DMS114 treated with DMSO at 0.1 percent for 48 hours (cell line): ENCODE measurements around the gene KIAA1958.
"Not testable (repeated sequence)": the region's sequence is repeated elsewhere in the genome, so short reads cannot be mapped to it uniquely, and the experiment has no call there.

Experiments
- DNase-seq: peaks from one replicate; lab custom pipeline; 2025; ENCODE audit not compliant: unreplicated experiment; lab: John Stamatoyannopoulos, UW

The KIAA1958 gene

DNA sequence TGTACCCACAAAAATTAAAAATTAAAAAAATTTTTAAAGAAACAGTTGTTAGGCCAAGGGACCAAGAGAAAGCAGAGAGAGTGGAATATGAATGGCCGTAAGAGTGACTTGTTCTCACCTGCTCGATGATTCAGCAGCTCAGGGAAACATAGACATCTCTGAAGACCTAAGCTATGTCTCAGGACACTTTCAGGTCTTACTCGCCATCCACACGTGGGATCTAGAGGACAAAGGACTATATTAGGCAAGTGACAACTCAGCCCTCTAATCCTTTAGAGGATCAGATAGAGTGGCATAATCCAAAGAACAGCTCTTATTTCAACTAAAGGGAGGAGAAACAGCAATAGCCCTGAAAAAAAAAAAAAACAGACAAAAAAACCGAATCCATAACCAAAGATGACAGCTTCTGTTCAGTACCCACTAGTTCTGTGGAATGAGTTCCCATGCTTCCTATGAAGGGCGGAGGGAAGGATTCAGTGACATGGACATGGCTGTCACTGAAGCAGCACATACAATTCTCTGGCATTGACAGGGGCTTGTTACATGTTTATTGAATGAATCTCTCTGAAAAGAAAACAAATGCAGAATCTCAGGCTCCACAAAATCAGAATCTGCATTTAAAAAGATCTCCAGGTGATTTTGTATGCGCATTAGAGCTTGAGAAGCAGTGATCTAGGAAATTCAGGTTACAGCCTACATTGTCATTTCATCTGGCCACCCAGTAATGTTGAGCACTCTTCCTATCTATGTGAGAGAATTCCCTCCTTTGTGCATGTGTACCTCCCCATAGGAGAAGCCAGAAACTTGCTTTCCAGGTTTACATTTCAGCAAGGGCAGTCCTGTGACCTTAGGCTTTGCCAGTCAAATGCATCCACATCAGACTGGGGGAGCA, 96.0 kb downstream of the KIAA1958 start:
- no peak for DNase-seq

DNA sequence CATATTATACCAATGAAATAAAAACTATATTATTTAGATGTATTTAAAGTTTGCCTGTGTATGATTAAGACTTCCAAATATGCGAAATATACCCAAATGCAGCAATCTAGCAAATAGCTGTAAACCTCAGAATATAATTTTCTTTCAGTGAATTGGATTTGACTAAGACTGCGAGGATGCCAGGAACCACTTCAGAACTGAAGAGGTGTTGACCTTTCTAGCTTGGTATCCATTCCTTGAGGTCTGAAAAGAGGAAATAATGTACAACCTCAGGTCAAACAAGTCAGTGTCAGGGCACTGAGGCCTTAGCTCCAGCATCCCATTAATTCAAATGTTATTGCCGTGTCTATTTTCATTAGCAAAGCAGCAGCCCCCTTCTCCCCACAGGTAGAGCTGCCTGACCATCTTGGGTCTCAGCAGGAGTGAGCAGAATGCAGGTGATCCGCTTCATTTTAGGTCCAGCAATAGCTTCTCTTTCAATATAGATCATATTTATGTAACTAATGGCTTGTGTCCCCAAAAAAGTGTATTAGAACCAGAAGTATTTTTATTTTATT, 100.0 kb downstream of the KIAA1958 start:
- no peak for DNase-seq

DNA sequence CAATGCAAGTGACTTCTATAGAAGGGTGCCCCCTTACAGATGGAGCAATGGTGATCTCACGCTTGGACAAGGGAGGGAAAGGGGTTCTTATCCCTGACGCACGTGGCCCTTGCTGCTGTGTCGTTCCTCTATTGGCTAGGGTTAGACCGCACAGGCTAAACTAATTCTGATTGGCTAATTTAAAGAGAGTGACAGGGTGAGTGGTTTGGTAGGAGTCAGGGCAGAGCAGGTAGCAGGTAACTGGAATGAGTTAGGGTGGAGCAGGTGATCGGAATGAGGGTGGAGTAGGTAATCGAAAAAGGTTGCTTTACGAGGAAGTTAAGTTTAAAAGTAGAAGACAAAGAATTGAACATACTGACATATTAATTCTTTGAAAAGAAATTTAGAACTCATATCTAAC, 105.2 kb downstream of the KIAA1958 start:
- DNase-seq = not testable (repeated sequence)

DNA sequence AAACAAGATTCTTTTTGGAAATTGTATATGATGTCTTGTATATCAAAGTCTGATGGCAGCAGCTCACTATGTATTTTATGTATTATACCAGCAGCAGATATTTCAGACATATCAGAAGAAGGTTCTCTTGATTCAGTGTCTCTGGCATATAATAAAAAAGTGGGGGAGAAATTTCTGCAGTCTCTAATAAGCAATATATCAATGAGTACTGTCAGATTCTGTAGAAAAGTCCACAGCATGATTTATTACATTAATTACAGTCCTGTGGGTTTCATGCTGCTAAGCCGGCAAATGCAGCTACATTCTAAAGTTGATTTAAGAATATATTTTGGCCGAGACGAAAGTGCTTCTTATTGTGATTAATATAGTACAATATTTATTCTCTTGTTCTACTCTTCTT, 113.1 kb downstream of the KIAA1958 start:
- no peak for DNase-seq

DNA sequence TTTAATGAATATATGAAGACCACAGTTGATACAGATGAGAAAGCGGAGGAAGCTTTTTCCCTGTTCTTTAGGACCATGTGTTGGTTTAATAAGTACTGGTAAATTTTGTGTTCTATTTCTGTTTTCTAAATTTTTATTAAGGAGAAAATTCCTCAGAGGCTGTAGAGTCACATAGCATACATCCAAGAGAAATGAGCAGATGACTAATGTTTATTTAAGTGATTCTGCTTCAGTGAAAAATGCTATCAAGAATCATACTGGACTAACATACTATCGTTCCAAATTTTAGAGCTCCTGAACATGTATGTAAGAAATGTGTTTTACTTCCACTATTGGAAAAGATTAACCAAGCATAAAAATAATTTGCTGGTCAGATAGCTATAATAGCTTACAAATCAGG, 115.0 kb downstream of the KIAA1958 start:
- no peak for DNase-seq

DNA sequence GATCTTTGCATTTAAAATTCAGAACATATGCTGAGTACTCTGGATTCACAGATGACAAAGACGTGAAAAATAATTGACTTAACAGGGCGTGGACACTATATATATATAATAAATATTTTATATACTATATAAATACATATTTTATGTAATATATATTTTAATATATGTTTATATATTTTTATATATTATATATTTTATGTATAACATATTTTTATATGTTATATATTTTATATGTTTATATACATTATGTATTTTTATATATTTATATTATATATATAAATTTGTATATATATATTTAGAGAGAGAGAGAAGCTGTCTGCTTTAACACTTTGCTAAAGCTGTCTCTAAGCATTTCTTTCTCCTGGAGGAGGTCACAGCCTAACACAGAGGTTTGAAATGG, 118.2 kb downstream of the KIAA1958 start:
- no peak for DNase-seq

DNA sequence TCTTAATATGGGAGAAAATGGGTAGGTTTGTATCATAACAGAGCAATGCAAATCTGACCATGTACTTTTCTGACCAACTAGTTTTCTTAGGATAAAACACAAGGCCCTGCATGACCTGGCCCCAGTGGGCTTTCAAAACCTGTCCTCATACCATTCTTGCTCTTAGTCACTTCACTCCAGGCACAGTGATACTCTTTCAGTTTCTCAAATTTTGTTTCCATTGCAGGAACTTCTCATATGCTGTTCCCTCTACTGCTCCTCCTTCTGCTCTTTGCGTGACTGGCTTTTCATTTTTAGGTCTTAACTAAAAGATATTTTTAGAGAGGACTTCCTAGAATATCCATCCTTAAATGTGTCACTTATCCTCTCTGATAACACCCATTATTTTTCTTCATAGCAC, 118.9 kb downstream of the KIAA1958 start:
- DNase-seq = no peak

DNA sequence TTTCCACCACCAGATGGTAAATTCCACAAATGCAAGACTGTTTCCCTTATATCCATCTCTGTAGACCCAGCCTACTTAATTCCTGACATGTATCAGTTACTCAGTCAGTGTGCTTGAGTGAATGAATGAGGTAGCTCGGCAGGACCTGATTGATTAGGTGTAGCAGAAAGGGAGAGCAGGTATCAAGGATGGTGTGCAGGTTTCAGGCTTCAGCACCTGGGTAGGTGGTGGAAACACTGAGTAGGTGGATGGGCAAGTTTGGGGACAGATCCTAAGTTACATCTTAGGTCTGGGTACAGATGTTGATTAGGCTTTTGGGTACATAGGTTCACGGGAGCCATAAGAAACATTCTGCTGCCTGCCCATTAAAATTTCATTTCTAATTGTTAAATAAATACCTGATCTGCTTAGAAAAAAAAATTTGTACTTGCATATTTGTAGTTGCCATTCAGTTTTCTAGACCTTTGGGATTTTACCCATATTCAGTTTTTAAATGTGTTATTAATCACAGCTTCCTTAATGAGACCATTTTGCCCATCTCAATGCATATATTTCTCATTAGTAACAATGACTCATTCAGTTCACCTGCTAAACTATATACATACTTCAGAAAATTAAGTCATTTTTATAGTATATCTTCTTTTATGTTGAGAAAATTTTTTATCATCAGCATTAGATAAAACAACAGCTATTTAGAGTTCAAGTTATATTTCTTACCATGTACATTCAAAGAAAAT, 119.5 kb downstream of the KIAA1958 start:
- DNase-seq = no peak

DNA sequence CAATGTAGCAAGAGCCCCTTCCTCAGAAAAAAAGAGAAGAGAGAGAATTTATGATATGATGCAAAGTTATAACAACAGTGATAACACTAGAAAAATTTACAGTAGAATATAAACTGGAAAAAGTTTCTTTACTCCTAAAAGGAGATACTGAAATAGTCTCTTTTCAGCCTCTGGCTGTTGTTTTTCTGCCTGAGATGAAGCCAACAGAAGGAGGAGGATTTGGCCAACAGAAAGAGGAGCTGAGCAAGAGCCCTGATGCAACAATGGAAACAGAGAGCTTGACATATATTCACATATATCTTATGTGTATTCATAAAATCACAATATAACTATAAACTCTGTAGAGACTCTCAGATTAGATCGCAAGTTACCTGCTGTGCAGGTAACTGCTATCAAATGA, 122.2 kb downstream of the KIAA1958 start:
- DNase-seq = no peak

DNA sequence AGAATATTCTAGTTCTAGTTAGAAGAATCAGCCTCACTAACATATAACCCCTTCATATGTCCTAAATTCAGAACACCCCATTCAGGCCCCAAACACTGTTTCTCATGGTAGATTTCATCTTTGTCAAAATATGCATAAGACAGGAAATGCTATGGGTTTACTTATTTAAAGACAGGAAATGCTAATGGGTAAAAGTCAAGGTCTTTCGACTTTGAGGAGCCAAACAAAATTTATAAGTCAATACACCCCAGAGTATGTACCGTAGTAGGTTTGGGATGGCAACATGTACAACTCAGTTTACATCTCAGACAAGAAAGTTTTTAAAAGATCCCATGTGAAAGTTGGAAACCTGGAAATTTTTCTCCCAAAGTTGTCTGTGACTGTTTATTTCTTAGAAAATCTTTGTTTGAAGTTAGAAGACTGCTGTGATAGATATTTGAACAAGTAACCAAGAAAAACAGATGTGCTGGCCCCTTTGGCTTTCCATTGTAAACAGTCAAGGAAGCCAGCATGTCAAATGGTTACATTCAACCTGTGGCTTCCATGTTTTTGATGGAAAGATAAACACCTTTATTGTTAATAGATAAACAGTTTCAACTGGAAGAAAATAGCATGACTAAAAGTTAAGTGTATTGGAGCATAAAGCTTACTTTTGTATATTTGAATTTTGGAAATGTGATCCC, 129.1 kb downstream of the KIAA1958 start:
- no peak for DNase-seq

DNA sequence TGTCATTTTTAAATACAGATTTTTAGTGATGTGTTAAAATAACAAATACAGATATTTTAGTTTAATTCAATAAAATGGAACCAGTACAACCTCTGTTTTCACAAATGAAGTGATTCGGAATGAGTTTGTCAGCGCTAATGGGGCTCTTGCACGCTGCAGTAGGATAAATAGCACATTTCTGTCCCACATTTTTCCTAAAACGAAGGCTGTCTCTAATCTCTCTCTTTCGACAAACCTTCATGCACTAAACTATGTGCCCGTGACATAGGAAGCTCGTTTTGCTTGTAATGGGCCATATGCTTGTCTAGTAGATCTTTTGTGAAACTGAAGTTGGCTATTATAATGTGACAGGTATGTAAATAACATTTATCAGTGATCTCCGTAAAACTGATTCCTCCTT, 130.7 kb downstream of the KIAA1958 start:
- DNase-seq = no peak

DNA sequence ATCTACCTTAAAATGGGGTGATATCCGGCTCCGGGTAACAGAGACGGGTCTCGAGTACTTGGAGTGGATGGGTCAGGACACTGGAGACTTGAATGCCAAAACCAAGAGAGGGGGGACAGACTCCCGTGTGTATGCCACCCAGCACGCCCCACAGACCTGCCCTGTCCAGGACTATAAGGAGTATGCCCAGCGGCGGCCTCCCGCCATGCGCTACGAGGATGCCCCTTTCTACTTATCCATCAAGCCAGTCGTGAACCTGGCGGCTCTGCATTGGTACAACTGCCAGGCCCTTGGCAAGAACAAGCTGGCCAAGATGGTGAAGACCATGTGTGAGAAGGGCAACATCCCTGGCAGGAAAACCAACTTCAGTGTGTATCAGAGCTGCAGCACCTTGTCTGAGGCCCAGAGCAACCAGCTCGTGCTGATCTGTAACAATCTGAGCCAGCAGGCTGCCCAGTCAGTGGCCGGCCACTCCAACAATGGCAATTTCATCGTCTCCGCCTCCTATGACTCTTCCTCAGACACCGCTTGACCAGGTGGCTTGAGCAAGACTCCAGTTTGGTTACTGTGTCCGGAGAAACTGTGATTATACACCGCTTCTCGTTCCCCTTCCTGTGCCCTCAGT, 131.9 kb downstream of the KIAA1958 start:
- no peak for DNase-seq

DNA sequence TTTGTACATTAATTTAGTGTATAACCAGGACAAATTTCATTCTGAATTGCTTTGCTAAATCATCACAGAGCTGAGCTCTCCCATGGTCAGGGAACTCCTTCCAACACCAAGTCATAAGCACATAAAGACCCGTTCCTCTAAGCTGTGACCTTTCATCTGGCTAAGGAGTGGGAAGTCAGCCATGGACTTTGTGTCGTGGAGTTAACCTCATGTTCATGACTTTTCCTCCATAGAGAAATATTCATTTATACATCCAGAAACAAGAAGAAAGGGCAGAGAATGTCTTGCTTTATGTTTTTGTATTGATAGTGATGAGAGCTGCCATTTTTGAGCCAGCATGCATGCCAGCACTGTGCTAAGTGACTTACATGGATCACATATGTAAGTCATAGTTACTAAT, 133.8 kb downstream of the KIAA1958 start:
- DNase-seq = no peak

DNA sequence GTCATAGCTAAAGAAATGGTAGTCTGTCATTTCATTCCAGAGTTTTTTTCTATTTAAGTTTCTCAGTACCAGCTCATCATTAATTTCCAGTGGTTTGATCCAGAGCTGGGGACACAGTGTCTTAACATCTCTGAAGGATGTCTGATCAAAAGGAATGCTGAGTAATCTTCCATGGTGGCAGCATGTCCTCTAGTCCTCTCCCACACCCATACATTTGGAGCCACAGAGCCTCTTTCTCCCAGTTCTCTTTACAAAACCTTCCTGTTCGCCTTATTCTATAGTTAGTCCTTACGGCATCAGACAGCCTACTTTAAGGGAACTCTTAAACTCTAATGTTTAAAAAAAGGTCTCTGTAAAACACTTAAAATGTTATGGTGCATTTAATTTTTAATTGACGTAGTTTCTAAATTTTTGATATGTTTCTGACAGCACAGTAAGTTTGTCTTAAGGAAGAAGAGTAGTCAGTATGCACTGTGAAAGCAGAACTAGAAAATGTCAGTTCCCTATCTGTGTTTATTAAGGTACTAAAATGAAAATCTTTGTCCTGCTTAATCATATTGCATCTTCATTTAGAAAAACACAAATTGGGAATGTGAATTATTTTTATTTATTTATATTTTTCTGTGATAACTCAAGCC, 134.5 kb downstream of the KIAA1958 start:
- DNase-seq = no peak

DNA sequence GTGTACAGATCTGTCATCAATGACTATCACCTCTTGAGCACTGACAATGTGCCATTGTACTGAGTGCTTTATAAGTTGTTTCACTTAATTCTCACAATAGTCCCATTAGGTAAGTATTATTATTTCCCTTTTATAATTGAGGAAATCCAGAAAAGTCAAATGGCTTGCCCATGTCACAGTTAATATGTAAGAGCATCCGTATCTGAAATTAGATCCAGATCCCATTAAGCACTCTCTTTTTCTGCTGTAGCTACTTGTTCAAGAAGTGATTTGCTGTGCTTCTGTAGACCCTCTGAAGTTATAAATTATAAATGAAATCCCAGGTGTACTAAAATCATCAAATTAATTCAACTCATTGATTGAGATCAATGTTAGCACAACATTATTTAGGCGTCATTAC, 136.6 kb downstream of the KIAA1958 start:
- DNase-seq = no peak

DNA sequence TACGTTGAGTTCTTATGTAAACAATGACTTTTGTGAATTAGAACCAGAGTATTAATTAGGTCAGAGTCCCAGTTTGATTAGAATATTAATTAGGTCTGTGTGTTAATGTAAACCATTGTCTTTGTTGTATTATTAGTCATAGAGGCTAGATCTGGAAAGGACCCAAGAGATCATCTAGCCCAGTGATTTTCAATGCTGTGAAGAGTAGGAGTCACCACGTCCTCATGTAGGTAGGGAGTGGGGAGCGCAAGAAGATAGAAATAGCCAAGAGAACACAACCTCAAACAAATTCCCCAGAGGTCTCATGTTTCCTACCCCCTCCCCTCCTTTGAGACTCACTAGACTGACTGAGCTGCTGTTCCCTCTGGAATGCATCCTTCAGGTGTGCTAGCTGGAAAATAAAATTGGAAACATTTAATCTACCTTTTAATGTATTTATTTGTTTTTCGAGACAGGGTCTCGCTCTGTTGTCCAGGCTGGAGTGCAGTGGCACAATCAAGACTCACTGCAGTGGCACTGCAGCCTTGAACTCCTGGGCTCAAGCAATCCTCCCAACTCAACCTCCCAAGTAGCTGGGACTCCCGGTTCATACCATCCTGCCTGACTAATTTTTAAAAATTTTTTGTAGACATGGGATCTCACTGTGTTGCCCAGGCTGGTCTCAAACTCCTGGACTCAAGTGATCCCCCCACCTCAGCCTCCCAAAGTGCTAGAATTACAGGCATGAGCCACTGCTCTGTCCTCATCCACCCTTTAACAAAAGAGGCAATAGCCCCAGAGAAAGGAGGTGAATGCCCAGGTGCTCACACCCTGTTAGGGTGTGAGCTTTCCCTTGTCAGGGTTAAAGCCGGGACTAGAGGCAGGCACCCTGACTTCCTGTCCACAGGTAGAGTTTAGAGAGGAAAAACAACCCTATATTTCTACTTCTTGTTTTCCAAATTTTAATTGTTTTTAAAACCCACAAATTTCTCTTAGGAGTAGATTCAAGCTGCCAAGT, 138.4 kb downstream of the KIAA1958 start:
- DNase-seq = no peak

DNA sequence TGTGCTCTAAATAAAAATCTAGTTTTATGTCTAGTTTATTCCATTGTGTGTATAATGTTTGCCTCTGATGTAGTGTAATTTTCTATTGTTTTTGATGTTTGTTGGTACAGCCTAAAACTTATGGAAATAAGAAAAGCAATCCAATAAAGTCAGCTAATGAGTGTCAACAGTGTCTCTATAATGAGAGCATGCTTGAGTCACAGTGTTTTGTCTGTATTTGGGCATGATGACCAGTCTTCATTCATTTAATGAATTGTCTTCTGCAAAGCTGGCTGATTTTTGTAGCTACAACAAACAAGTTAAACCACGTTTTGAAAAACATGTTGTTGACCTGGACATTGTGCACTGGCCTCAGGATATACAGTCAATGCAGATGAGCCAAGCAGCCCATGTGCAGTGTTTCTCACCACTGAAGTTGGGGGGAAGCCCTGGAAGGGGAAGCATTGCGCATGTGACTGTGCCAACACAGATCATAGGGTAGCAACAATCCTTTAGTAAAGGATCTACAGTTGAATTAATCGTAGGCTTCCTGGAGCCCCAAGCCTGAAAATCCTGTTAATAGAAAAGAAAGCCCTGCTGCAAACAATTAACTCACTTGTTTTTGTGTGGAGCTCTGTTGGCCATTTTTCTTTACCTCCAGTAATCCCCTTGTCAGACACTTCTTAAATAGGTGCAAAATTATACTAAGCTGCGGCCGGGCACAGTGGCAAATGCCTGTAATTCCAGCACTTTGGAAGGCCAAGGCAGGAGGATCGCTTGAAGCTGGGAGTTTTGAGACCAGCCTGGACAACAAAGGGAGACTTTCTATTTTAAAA, 143.3 kb downstream of the KIAA1958 start:
- DNase-seq = no peak

DNA sequence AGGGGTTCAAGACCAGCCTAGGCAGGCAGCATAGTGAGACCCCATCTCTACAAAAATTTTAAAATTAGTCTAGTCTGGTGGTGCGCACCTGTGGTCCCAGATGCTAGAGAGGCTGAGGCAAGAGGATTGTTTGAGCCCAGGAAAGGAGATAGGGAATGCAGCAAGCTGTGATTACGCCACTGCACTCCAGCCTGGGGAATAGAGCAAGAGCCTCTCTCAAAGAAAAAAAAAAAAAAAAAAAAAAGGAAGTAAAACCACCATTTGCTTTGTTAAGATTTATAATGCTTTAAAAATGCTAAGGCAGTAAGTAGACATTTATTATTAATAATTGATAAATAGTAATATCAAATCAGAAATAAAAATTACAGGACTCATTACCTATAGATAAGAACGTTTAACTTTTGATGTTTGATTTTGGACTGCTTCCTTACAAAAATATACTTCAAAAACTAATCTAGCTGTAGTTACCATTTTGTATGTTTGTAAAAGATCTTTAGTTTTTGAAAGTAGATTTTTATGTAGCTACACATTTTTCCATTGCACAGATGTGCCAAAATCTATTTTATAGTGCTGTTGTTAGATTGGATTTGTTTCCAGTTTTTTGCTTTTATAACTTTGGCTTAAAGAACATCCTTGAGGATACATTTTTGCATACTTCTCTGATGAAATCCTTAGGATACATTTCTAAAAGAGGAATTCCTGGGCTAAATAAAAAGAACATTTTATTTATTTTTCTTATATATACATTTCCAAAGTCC, 144.9 kb downstream of the KIAA1958 start:
- DNase-seq = no peak
